Transverse colon (tissue), 4 donors: ENCODE measurements around the gene MRPS9.

ENCODE experiments used
- CTCF ChIP-seq, 5 experiments: fragments of 200-600 bp in 3 of 5; fragments of 450-650 bp in 2 of 5; sonication (generic) in 3 of 5; IDR thresholded peaks; 1 replicate in 2 of 5; 2 replicates in 3 of 5; pipeline ENCODE4 v1.5.1; 2016 to 2017; ENCODE audit warnings: antibody characterized with exemption in 5 of 5, inconsistent platforms in 3 of 5, mild to moderate bottlenecking in 2 of 5, moderate library complexity in 1 of 5
- EP300 ChIP-seq: sonication (generic); formaldehyde crosslinking; IDR thresholded peaks from one replicate; pipeline ENCODE4 v1.6.1; 2017; ENCODE audit warnings: antibody characterized with exemption, low read depth
- POLR2A ChIP-seq: fragments of 450-650 bp; IDR thresholded peaks from one replicate; pipeline ENCODE4 v1.6.1; 2016; ENCODE audit warnings: antibody characterized with exemption, mild to moderate bottlenecking, moderate library complexity
- POLR2AphosphoS5 ChIP-seq, 3 donors: sonication (generic); formaldehyde crosslinking; IDR thresholded peaks; one replicate each; pipeline ENCODE4 v1.6.1; 2016; ENCODE audit warnings: antibody characterized with exemption in 3 of 3

DNA sequence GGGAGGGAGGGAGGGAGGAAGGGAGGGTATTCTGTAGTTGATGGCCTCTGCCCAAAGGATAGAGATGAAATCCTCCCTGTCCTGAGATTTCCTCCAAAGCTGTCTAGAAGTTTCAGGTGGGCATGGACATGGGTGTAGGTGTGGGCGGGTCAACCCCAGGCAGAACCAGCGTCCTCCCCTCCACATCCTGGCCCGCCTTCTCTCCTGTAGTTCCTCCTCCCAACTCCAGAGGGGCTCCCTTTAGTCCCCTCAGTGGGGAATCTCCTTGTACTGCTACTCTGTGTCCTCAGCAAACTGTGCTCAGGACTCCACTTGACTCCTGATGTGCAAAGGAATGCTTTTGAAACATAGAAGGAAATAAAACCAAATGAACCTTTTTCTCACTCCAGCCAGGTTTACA lies 88.1 kb downstream of the MRPS9 start:
- no peak for TF ChIP-seq CTCF (IDR thresholded peaks at IDR 0.05)
- TF ChIP-seq POLR2A: no peak
- TF ChIP-seq EP300: no peak
- no peak for TF ChIP-seq POLR2AphosphoS5 (IDR thresholded peaks at IDR 0.05)
